Fibroblast of gingiva (primary cell): ENCODE measurements around the gene RRP1.

ENCODE experiments used
- DNase-seq: peaks from one replicate; pipeline ENCODE4 v3.0.0-alpha.2; 2011; ENCODE audit warnings: low read depth

RRP1 gene

GRCh38 chr21:43777953-43778352, 11.4 kb upstream of the RRP1 start:
- no peak for DNase-seq

DNA sequence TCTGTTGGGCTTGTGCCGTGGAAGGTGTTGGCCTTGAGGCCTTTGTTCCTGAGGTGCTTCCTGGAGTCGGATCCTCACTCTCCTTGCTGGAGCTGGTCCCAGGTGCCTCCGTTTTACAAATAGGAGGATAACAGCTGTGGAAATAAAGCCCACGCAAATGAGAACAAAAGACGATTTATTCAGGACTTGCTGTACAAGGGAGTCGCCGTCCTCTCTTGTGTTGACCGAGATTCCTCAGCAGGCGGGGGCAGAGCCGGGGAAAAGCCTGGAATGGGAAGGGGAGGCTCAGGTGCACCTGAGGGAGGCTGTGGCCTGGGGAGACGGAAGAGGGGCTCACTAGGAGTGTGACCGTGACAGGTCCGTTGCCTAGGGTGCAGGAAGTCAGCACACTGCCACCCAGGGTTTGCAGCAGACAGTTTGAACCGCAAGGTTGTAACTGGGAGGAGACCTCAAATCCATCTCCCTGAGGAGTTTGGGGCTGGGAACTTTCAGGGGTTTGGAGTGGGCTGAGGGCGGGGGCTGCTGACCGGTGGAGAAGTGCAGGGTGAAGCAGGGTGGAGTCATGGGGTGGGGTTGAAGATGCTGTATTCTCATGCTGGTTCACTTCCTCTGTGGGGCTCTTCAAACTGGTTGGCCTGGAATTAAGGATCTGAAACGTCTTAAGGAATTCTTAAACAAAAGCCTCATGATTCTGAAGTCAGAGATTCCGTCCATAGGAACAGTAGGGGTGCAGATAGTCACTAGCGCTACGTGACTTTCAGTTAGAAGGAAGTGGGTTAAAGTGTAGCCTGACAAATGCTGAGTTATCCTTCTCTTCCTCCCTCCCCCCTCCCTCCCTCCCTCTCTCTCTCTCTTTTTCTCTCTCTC, 10.7 kb upstream of the RRP1 start:
- no peak for DNase-seq

DNA sequence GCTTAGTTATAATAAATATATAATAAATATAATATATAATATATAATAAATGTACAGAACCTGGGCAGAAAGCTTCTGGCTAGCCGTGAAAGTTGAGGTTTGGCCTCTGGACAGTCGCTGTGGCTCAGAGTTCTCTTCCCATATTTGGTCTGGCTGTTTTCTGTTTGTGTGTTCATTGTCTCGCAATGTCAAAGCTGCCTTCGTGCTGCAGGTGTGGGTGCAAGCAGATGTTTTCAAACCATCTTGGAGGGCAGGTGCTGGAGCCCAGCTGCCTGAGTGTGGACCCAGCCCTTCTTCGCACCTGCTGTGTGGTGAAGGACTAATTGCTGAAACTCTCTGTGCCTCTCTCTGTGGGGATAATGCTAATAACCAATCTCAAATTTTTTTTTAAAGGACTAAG, 9.7 kb upstream of the RRP1 start:
- no peak for DNase-seq

- DNase-seq, result no peak
Measured at GRCh38 chr21:43781846-43782245, 7.5 kb upstream of the RRP1 start.

DNA sequence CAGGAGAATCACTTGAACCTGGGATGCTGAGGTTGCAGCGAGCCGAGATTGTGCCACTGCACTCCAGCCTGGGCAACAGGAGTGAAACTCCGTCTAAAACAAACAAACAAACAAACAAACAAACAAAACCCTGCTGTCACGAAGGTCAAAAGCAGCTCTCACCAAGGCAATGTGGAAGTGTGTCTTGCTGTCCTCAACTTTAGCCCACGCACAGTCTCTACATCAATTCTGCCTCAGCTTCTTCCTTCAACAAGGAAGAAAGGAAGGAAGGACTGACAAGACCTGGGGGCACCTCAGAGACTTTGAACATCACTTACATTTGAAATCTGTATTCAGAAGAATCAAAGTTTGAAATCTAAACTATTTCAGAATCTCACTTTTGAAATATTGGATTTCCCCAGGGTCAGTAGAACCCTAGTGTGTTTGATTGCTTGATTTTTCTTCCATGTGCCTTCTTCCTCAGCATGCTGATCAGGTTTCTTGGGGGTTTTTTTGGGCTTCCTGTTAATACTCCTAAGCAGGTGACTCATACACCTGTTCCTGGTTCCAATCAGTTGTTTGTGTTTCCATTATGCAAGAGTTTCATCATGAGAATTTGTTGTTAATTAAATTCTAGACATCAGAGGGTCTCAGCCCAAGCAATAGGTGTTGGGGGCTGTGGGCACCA, 6.8 kb upstream of the RRP1 start:
- no peak for DNase-seq

DNA sequence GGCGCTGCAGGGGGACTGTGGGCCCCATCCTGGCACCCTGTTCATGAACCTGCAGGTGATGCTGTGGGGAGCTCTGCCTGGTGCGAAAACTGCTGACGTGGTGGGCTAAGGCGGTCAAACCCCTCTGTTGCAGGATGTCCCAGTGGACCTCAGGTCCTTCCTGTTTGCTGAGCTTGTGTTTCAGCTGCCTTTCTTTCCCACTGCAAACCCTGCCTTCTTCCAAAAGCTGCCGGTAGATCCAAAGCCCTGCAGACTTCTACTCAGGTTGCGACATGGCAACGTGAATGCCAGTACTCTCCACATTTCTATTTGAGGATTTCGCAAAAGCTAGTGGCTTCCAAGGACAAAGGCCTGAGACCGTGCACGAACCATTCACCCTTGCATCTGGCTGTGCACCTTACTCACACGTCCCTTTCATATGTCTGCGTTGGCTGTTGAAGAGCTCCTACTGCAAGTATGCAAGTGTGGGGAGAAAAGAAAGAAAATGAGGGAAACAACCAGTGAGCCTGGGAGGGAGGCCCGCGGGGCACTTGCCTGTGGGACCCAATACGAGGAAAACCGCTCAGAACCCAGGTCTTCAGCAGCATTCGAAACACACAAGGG, 6.2 kb upstream of the RRP1 start:
- peak; percentile 64 for DNase-seq

DNA sequence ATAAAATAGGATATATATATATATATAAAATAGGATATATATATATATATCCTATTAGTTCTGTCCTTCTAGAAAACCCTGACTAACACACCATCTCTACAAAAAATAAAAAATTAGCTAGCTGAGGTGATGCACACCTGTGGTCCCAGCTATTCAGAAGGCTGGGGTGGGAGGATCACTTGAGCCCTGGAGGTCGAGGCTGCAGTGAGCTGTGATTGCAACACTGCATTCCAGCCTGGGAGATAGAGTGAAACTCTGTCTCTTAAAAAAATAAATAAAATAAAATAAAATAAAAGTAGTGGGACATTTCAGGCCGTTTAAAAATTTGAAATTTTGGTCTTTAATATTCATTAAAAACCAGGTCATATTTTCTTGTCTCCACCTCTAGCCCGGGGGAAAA, 4.2 kb upstream of the RRP1 start:
- DNase-seq, result no peak

DNA sequence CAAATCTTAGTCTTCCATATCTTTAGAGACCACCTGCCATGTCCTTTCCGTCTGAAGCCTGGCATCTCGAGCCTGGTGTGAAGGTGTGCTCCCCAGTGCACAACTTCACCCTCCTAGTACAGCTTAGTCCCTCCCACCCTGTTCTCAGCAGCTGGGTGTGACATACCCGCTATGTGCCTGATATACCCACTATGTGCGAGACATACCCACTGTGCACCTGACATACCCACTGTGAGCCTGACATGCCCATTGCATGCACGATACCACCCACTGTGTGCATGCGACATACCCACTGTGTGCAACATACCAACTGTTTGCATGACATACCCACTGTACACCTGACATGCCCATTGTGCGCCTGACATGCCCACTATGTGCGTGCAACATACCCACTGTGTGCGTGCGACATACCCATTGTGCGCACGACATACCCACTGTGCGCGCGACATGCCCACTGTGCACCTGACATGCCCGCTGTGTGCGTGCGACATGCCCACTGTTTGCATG, 3.0 kb upstream of the RRP1 start:
- no peak for DNase-seq

GRCh38 chr21:43786807-43787440, 2.5 kb upstream of the RRP1 start:
- no peak for DNase-seq

- DNase-seq, result no peak
Measured at GRCh38 chr21:43790010-43790524, 690 bp downstream of the RRP1 start.

- DNase-seq, result no peak
Measured at GRCh38 chr21:43792406-43792805, 3.0 kb downstream of the RRP1 start.

DNA sequence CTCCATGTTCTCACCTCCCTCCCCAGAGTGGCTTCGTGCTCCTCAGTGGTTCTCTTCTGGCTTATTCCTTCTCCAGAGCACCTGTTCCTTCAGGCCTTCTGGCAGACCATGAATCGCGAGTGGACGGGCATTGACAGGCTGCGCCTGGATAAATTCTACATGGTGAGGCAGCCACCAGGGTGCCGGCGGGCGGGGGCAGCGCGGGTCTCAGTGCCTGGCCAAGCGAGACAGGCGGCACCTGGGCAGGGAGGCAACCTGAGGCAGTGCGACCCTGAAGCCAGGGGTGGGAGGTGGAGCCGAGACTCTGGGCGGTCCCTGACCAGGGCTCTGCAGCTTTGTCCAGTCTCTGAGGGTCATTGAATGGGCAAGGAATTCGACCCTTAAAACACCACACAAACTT, 3.9 kb downstream of the RRP1 start:
- DNase-seq, result no peak

GRCh38 chr21:43794311-43794710, 4.9 kb downstream of the RRP1 start:
- no peak for DNase-seq

- DNase-seq, result no peak
Measured at GRCh38 chr21:43794857-43795256, 5.5 kb downstream of the RRP1 start.

DNA sequence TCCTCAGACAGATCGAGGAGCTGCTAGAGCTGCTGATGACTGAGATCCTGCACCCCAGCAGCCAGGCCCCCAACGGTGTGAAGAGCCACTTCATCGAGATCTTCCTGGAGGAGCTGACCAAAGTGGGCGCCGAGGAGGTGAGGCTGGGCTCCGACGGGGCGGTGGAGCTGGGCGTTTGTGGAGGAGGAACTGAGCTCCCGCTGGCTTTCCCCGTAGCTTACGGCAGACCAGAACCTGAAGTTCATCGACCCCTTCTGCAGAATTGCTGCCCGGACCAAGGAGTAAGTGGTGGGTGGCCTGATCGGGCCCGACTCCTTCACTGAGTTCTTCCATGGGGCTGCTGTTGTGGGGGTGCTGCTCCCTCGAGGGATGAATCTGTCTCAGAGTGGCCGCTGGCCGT, 8.0 kb downstream of the RRP1 start:
- DNase-seq, result no peak

DNA sequence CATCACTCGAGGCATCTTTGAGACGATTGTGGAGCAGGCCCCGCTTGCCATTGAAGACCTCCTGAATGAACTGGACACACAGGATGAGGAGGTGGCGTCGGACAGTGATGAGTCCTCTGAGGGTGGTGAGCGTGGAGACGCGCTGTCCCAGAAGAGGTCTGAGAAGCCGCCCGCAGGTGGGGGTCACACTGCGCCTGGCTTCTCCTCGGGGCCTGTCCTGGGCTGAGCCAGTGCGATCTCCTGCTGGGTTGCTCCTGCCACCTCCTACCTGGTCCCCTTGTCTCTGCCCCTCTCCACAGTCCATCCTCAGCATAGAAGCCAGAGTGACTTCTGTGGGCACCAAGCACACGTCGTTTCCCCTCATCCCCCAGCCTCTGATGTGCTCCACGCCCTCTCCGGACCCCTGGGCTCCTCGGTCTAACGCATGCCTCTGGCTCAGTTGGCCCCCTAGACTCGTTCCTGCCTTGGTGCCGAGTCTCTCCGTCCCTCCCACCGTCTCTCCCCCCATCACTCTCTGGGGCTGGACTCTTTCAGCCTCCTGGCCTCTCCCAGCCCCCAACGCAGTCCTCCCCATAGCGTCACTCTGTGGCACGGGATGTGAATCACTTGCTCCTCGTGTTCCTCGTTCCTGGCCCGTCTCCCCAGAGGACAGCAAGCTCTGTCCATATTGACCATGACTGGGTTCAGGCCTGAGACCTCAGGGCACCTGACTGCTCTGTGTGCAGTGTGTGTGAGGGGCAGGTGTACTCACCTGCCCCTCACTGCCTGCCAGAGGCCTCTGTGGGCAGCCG, 8.7 kb downstream of the RRP1 start:
- DNase-seq, result no peak

DNA sequence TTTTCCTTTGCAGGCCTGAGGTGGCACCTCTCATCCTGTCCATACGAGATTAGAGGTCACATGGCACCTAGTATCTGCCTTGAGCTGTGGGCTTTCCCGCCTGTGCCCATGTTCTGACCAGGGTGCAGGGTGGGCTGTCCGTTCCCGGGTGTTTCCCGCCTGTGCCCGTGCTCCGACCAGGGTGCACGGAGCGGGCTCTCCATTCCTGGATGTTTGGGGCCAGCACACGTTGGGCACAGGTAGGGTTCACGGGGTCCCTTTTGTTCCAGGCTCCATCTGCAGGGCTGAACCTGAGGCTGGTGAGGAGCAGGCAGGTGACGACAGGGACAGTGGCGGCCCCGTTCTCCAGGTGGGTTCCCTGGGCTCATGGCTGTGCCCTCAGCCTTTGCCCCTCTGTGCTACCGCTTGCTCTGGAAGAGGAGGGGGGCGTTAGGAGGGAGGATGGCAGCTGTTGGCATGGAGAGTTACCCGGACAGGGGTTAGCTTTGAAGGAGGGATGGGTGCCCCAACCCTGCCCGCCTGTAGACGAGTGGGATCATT, 10.0 kb downstream of the RRP1 start:
- no peak for DNase-seq

DNA sequence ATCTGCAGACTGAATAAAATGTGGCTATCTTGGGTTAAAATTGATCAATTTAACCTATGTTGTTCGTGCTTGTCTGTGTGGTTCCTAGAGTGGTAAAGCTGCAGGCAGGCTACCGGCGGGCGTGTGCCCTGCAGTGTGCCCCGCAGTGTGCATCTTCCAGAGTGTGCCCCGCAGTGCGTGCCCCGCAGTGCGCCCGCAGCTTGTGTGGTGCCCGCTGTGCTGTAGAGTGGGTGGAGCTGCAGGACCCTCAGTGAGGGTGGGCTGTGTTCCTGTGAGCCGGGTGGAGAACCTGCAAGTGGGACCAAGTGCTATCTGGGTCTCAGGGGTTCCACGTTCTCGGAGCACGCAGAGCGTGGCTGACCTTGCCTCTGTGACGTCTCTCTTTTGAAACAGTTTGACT, 10.7 kb downstream of the RRP1 start:
- DNase-seq, result no peak

DNA sequence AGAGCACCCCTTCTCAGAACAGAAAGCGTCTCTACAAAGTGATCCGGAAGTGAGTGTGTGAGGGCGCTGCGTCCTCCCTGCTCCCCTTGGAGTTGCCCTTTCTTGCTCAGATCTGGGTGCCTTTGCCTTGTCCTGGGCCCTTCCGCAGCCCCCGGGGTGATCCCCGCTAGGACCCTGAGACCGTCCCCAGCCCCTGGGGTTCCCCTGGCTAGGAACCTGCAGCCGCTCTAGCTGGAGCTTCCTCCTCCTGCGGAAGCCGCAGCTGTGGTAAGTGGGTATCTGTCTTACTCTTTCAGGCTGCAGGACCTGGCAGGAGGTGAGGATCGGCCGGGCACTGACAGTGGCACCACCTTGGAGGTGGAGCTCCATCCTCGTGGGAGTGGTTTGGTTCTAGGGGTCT, 11.2 kb downstream of the RRP1 start:
- no peak for DNase-seq

DNA sequence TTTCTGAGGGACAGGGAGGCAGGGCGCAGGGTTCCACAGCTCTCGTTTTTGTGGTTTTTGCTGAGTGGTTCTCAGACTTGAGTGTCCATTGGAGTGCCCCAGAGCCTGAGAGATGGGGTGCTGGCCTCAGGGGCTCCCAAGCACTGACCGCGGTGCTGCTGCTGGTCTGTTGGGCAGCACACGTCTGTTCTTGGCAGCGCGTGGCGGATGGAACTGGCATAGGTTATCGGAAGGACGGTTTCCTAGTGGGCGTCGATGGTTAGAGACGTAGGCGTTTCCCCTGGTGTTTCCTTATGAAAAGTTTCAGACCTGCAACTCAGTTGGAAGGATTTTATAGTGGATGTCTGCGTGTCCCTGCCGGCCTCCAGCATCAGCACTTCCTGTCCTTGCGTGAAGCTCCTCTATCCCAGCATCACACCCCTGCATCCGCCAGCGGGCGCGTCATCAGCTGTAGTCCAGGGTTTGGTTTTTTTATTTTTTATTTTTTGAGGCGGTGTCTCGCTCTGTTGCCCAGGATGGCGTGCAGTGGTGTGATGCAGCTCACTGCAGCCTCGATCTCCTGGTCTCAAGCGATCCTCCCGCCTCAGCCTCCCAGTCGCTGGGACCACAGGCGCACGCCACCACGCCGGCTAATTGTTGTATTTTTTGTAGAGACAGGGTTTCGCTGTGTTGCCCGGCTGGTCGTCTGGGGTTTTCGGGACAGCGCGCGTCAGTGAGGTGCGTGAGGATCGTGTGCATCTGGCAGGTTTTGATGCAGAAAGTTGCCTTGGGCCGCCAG, 11.8 kb downstream of the RRP1 start:
- DNase-seq, result no peak
